KMS-11 (cell line): ENCODE data around the gene GTPBP4.

Experiments
- H2AFZ ChIP-seq: fragments of 200-600 bp; sonication (generic); 2 replicates; pipeline ENCODE4 v1.6.1; 2016; ENCODE audit warnings: antibody characterized with exemption, mixed run types, low read depth
- H3K27ac ChIP-seq: fragments of 200-600 bp; sonication (generic); 2 replicates; pipeline ENCODE4 v1.6.1; 2016; ENCODE audit warnings: mild to moderate bottlenecking, mixed run types
- H3K27me3 ChIP-seq: fragments of 200-600 bp; sonication (generic); 2 replicates; pipeline ENCODE4 v1.6.1; 2017; ENCODE audit warnings: mild to moderate bottlenecking, low read depth, mixed run types, moderate library complexity; ENCODE audit not compliant: insufficient read depth
- H3K36me3 ChIP-seq: fragments of 200-600 bp; sonication (generic); 2 replicates; pipeline ENCODE4 v1.6.1; 2017; ENCODE audit warnings: mild to moderate bottlenecking, mixed run types; ENCODE audit not compliant: insufficient read depth
- H3K4me1 ChIP-seq: fragments of 200-600 bp; sonication (generic); 2 replicates; pipeline ENCODE4 v1.6.1; 2016; ENCODE audit warnings: mild to moderate bottlenecking, low read depth, mixed run types; ENCODE audit not compliant: poor library complexity, severe bottlenecking
- H3K4me2 ChIP-seq: fragments of 200-600 bp; sonication (generic); 2 replicates; pipeline ENCODE4 v1.7.0; 2016; ENCODE audit warnings: mild to moderate bottlenecking, mixed run types
- H3K4me3 ChIP-seq: fragments of 200-600 bp; sonication (generic); IDR thresholded peaks from 2 replicates; pipeline ENCODE4 v1.6.1; 2017; ENCODE audit warnings: low read depth, low read length, mixed read lengths; ENCODE audit not compliant: insufficient read depth
- H3K79me2 ChIP-seq: fragments of 200-600 bp; sonication (generic); 2 replicates; pipeline ENCODE4 v1.6.1; 2016; ENCODE audit warnings: low read depth, mixed run types; ENCODE audit not compliant: insufficient read depth
- H3K9ac ChIP-seq: fragments of 200-600 bp; sonication (generic); 2 replicates; pipeline ENCODE4 v1.6.1; 2016; ENCODE audit warnings: mild to moderate bottlenecking, mixed run types
- H4K20me1 ChIP-seq: fragments of 200-600 bp; sonication (generic); 2 replicates; pipeline ENCODE4 v1.6.1; 2016; ENCODE audit warnings: mild to moderate bottlenecking, mixed run types; ENCODE audit not compliant: insufficient read depth
- TF ChIP-seq, protein P1 (sequence below): fragments of 200-600 bp; sonication (generic); conservative IDR thresholded peaks from 2 replicates; pipeline ENCODE4 v1.6.1; 2017; ENCODE audit warnings: low read depth, mild to moderate bottlenecking, antibody characterized with exemption, low read length, moderate library complexity, mixed read lengths

Gene GTPBP4

DNA sequence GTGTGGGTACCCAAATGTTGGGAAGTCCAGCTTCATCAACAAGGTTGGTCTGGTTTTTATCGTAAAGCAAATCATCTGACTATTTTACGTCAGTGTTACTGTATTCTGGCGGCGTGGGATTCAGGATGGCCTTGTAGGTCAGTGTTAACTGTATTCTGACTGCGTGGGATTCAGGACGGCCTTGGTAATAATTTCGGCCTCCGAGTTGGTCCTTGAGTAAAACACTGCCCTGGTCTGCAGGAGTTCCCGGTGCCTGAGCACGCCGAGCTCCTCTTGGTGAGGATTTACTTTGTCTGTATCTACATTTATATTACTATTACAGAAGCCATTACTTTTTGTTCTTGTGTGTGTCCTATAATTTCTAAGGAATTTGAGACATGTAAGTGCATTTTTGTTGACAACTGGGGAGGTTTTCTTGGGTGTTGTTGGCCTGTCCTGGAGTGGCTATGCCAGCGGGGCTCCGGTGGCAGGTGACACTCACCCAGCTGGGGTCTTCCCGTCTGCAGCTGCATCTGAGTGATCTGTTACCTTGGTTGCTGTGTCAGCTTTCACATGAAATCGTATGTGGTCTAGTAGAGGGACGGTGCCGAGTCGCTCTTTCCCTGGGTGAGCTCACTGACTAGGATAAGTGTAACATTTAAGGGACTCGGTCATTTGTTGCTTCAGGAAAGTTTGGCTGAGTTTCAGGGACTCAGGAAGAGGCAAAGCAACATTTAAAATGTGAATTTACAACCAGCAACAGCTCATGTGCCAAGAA is 9.2 kb downstream of the GTPBP4 start:
- peaks cover 61% of the 10 kb centered on the region for H3K79me2 ChIP-seq
- H3K4me2 ChIP-seq: no peak overlapping the region
- no peak overlapping the region for H2AFZ ChIP-seq
- no peak overlapping the region for H3K4me3 ChIP-seq
- TF ChIP-seq, protein P1, sequence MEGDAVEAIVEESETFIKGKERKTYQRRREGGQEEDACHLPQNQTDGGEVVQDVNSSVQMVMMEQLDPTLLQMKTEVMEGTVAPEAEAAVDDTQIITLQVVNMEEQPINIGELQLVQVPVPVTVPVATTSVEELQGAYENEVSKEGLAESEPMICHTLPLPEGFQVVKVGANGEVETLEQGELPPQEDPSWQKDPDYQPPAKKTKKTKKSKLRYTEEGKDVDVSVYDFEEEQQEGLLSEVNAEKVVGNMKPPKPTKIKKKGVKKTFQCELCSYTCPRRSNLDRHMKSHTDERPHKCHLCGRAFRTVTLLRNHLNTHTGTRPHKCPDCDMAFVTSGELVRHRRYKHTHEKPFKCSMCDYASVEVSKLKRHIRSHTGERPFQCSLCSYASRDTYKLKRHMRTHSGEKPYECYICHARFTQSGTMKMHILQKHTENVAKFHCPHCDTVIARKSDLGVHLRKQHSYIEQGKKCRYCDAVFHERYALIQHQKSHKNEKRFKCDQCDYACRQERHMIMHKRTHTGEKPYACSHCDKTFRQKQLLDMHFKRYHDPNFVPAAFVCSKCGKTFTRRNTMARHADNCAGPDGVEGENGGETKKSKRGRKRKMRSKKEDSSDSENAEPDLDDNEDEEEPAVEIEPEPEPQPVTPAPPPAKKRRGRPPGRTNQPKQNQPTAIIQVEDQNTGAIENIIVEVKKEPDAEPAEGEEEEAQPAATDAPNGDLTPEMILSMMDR: no peak
- no peak overlapping the region for H3K27ac ChIP-seq
- H3K36me3 ChIP-seq: peaks cover 74% of the 10 kb centered on the region
- H3K27me3 ChIP-seq: no peaks in the 10 kb centered on the region
- H3K9ac ChIP-seq: no peak overlapping the region
- H4K20me1 ChIP-seq: peaks cover 13% of the 10 kb centered on the region; the same call in 1 of the 2 replicates
- no peaks in the 10 kb centered on the region for H3K4me1 ChIP-seq

DNA sequence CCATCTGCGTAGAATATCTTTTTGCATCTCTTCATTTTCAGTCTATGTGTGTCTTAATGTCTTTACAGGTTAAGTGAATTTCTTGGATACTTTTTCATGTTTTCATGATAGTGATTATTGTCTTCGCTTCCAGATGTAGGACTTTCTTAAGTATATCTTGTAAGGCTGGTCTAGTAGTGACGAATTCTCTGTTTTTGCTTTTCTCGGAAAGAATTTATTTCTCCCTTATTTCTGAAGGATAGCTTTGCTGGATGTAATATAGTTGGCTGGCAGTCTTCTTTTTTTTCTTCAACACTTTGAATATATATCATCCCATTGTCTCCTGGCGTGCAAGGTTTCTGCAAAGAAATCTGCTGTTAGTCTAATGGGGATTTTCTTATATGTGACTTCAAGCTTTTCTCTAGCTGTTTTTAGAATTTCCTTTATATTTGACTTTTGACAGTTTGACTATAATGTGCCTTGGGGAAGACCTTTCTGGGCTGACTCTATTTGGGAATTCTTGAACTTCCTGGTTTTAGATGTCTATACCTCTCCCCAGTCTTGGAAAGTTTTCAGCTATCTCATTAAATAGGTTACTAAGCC is 14.3 kb downstream of the GTPBP4 start:
- TF ChIP-seq, protein P1: no peak
- Histone ChIP-seq H3K79me2 (peaks cover 46% of the 10 kb centered on the region; the same call in 1 of the 2 replicates), H3K36me3 (peaks cover 73% of the 10 kb centered on the region), H3K27ac (no peak overlapping the region), H3K4me1 (no peaks in the 10 kb centered on the region), H3K27me3 (no peaks in the 10 kb centered on the region), H2AFZ (no peak overlapping the region), H4K20me1 (no peaks in the 10 kb centered on the region), H3K4me3 (no peak overlapping the region), H3K4me2 (no peak overlapping the region), H3K9ac (no peak overlapping the region)

DNA sequence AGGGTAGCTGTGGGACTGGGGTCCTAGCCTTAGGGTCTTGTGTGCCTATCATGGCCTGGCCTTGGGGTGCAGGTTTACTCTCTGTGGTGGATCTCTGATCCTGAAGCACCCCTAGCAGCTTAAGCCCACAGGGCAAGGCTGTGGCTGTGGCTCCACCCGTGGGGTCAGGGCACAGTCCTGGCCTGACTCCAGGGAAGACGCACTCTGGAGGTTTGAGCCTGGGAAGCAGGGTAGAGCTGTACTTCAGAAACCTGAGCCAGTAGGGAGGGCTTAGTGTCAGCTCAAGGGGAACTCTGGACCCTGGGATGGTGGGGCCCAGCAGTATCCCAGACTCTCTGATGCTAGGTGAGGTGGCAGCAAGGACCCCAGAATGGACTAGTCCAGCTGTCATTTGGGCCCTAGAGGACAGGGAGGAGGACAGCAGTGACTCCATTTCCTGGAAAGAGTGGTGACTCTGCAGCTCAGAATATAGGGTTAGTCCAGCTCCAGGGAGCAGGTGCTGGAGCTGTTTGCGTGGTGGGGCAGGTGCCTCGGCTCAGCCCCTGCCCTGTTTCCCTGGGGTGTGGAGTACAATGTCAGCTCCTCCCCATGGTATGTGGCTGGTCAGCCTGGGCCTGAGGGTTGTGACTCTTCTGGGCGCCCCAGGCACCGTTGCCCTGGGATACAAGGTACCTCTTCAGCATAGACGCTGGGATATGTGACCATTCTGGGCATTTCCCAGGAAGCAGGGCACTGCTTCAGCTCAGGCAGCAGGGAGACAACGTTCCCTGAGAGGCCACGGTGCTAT is 15.8 kb downstream of the GTPBP4 start:
- Histone ChIP-seq H3K79me2 (peaks cover 41% of the 10 kb centered on the region; the same call in 1 of the 2 replicates), H3K36me3 (peaks cover 78% of the 10 kb centered on the region), H3K9ac (no peak overlapping the region)

DNA sequence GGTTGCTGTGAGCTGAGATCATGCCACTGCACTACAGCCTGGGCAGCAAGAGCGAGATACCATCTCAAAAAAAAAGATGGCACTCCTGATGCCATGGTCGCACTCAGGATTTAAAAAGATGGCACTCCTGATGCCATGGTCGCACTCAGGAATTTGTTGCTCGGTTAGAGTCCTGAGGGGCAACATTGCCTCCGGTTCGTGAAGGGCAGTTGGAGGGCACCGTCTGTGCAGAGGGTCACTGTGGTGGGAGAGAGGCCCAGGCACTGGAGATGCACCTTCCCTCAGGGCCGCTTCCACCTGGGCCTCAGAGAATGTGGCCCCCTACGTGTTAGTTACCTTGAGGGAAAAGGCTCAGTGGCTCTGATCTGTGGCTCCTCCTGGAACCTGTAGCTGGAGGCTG is 18.3 kb downstream of the GTPBP4 start:
- TF ChIP-seq, protein P1: no peak
- H3K36me3 ChIP-seq: peaks cover 56% of the 10 kb centered on the region
- H3K27ac ChIP-seq: no peak overlapping the region
- H3K27me3 ChIP-seq: no peaks in the 10 kb centered on the region
- no peak overlapping the region for H3K4me3 ChIP-seq
- H3K4me2 ChIP-seq: no peak overlapping the region
- H2AFZ ChIP-seq: no peak overlapping the region
- no peaks in the 10 kb centered on the region for H4K20me1 ChIP-seq
- H3K9ac ChIP-seq: no peak overlapping the region
- H3K4me1 ChIP-seq: no peaks in the 10 kb centered on the region
- H3K79me2 ChIP-seq: peaks cover 34% of the 10 kb centered on the region; the same call in 1 of the 2 replicates

More for the DNA sequence above, 15.8 kb downstream of the GTPBP4 start:
- no peak overlapping the region for H3K27ac ChIP-seq
- H3K4me3 ChIP-seq: no peak overlapping the region
- no peak overlapping the region for H3K4me2 ChIP-seq
- TF ChIP-seq, protein P1: no peak
- H2AFZ ChIP-seq: no peak overlapping the region
- H3K27me3 ChIP-seq: no peaks in the 10 kb centered on the region
- no peaks in the 10 kb centered on the region for H3K4me1 ChIP-seq
- no peaks in the 10 kb centered on the region for H4K20me1 ChIP-seq
